H7 (cell line): Measurements from ENCODE around the gene MPC2. TPM values are rescaled to one million over a fixed set of nuclear protein-coding genes. Genes with fewer than 3 reads are reported as not detected.
"Not testable (repeated sequence)": the region's sequence is repeated elsewhere in the genome, so short reads cannot be mapped to it uniquely, and the experiment has no call there.

Source experiments
- DNase-seq: peaks from one replicate; pipeline ENCODE4 v3.0.0; 2012
- H3K27me3 ChIP-seq: 2 replicates; pipeline ENCODE4 v1.6.0; 2011; ENCODE audit warnings: mild to moderate bottlenecking, low read length; ENCODE audit not compliant: control insufficient read depth, insufficient read depth
- H3K36me3 ChIP-seq: replicated peaks from 2 replicates; pipeline ENCODE4 v1.5.1; 2011; ENCODE audit warnings: low read length; ENCODE audit not compliant: control insufficient read depth, insufficient read depth
- H3K4me3 ChIP-seq: 2 replicates; pipeline ENCODE4 v1.5.1; 2011; ENCODE audit warnings: low read depth, mild to moderate bottlenecking, control low read depth, low read length, moderate library complexity; ENCODE audit not compliant: insufficient read depth
- total RNA-seq: library from RNA; depleted of rRNA; stranded (reverse); fragments of >200 nt; shearing (Covaris generic); gene quantifications from 2 replicates; pipeline ENCODE4 v1.2.3, GENCODE V29; 2014

Gene MPC2
- total RNA-seq, 1 experiment from 2014 or later: 57.2 TPM

GRCh38 chr1:167905182-167905581 is 31.7 kb downstream of the MPC2 start:
- Histone ChIP-seq H3K36me3 (no peaks in the 10 kb centered on the region), H3K4me3 (no peak overlapping the region), H3K27me3 (no peaks in the 10 kb centered on the region)
- peak; percentile 36 for DNase-seq

GRCh38 chr1:167904652-167905130 is 32.2 kb downstream of the MPC2 start:
- Histone ChIP-seq H3K36me3 (no peaks in the 10 kb centered on the region), H3K4me3 (no peak overlapping the region), H3K27me3 (no peaks in the 10 kb centered on the region)
- DNase-seq: no peak

GRCh38 chr1:167900907-167901306 is 36.0 kb downstream of the MPC2 start:
- DNase-seq: no peak
- Histone ChIP-seq H3K4me3 (no peak overlapping the region), H3K27me3 (no peaks in the 10 kb centered on the region), H3K36me3 (no peaks in the 10 kb centered on the region)

- H3K4me3 ChIP-seq: no peak overlapping the region
- no peak for DNase-seq
- no peaks in the 10 kb centered on the region for H3K27me3 ChIP-seq
- H3K36me3 ChIP-seq: no peaks in the 10 kb centered on the region
Measured at GRCh38 chr1:167899253-167899681, 37.6 kb downstream of the MPC2 start.

GRCh38 chr1:167898578-167899222 is 38.2 kb downstream of the MPC2 start:
- no peak overlapping the region for H3K4me3 ChIP-seq
- H3K36me3 ChIP-seq: no peaks in the 10 kb centered on the region
- no peak for DNase-seq
- no peaks in the 10 kb centered on the region for H3K27me3 ChIP-seq

GRCh38 chr1:167893798-167894197 is 43.1 kb downstream of the MPC2 start:
- no peak overlapping the region for H3K4me3 ChIP-seq
- no peaks in the 10 kb centered on the region for H3K27me3 ChIP-seq
- H3K36me3 ChIP-seq: no peaks in the 10 kb centered on the region
- DNase-seq: peak; percentile 43

- no peak overlapping the region for H3K4me3 ChIP-seq
- H3K36me3 ChIP-seq: no peaks in the 10 kb centered on the region
- H3K27me3 ChIP-seq: no peaks in the 10 kb centered on the region
- DNase-seq: no peak
Measured at GRCh38 chr1:167890400-167890799, 46.5 kb downstream of the MPC2 start.

- H3K36me3 ChIP-seq, DNase-seq, H3K4me3 ChIP-seq, H3K27me3 ChIP-seq: not testable (repeated sequence)
Measured at GRCh38 chr1:167887187-167887586, 49.7 kb downstream of the MPC2 start.

GRCh38 chr1:167882376-167882775 is 54.5 kb downstream of the MPC2 start:
- no peaks in the 10 kb centered on the region for H3K27me3 ChIP-seq
- no peaks in the 10 kb centered on the region for H3K36me3 ChIP-seq
- no peak for DNase-seq
- H3K4me3 ChIP-seq: no peak overlapping the region

- no peak overlapping the region for H3K4me3 ChIP-seq
- no peaks in the 10 kb centered on the region for H3K27me3 ChIP-seq
- DNase-seq: no peak
- H3K36me3 ChIP-seq: no peaks in the 10 kb centered on the region
Measured at GRCh38 chr1:167881786-167882185, 55.1 kb downstream of the MPC2 start.

GRCh38 chr1:167881069-167881468 is 55.8 kb downstream of the MPC2 start:
- no peak overlapping the region for H3K4me3 ChIP-seq
- H3K27me3 ChIP-seq: no peaks in the 10 kb centered on the region
- DNase-seq: no peak
- no peaks in the 10 kb centered on the region for H3K36me3 ChIP-seq

GRCh38 chr1:167880580-167881021 is 56.3 kb downstream of the MPC2 start:
- Histone ChIP-seq H3K27me3 (no peaks in the 10 kb centered on the region), H3K36me3 (no peaks in the 10 kb centered on the region), H3K4me3 (no peak overlapping the region)
- no peak for DNase-seq

GRCh38 chr1:167879508-167879907 is 57.4 kb downstream of the MPC2 start:
- DNase-seq: no peak
- Histone ChIP-seq H3K36me3 (no peaks in the 10 kb centered on the region), H3K27me3 (no peaks in the 10 kb centered on the region), H3K4me3 (no peak overlapping the region)

- DNase-seq: no peak
- Histone ChIP-seq H3K27me3 (no peaks in the 10 kb centered on the region), H3K4me3 (no peak overlapping the region), H3K36me3 (no peaks in the 10 kb centered on the region)
Measured at GRCh38 chr1:167878372-167879160, 58.3 kb downstream of the MPC2 start.

GRCh38 chr1:167876597-167877175 is 60.2 kb downstream of the MPC2 start:
- no peak for DNase-seq
- H3K27me3 ChIP-seq: no peaks in the 10 kb centered on the region
- H3K36me3 ChIP-seq: no peaks in the 10 kb centered on the region
- no peak overlapping the region for H3K4me3 ChIP-seq
